ENCODE measurements around the gene OR9A2. TPM values are rescaled to one million over a fixed set of nuclear protein-coding genes. Genes with fewer than 3 reads are reported as not detected.
A peak's percentile ranks its signal among the peaks of the same experiment; 100 is the strongest.

Gene OR9A2
- total and polyA plus RNA-seq, 3 experiments from 2014 or later: not detected

DNA sequence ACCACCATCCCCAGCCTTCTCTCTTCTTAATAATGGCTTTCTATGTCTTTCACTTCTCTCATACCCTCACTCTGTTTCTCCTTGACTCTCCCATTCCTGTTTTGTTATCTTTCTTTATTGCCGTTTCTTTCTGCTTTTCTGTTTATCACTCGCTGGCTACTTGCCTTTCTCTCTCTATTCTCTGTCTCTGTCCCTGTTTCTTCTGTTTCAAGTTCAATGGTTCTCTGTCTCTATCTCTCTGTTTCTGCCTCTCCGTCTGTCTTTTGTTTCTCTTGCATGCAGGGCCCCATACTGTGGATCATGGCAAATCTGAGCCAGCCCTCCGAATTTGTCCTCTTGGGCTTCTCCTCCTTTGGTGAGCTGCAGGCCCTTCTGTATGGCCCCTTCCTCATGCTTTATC is 25.1 kb upstream of the OR9A2 start, which contains the start of gene OR6V1:
TSS of gene OR6V1 (plus strand) at position 301 of the 400 bp plus-strand sequence. CDS start at position 301, 0 bp downstream.
- DNase-seq: no peak
- peaks cover 11 to 47% of the 10 kb centered on the region in 2 donors for H3K27me3 Mint-ChIP-seq
- Histone ChIP-seq H3K4me1 (ENCODE audit: insufficient read depth, low read length) (no peaks in the 10 kb centered on the region), H3K36me3 (ENCODE audit: insufficient read depth, low read length) (no peaks in the 10 kb centered on the region), H3K27ac (ENCODE audit: low read depth, low read length) (no peak within 1 kb of the TSS), H3K9me3 (ENCODE audit: low read length) (no peaks in the 10 kb centered on the region), H3K4me3 (ENCODE audit: low read length) (no peak within 1 kb of the TSS), H3K27me3 (ENCODE audit: insufficient read depth, low read length, poor library complexity, severe bottlenecking) (no peaks in the 10 kb centered on the region)
- peaks cover 0 to 4% (median 0%) of the 10 kb centered on the region in 5 donors for H3K9me3 Mint-ChIP-seq
- peak within 1 kb of the TSS in 2 of 8 donors; percentile 17 to 54 for H3K27ac Mint-ChIP-seq
- POLR2A ChIA-PET: no interaction called here
- no peaks in the 10 kb centered on the region for H3K36me3 Mint-ChIP-seq
- CTCF ChIA-PET: no interaction called here
- H3K4me1 Mint-ChIP-seq: no peaks in the 10 kb centered on the region
- no peak within 1 kb of the TSS for H3K4me3 Mint-ChIP-seq

DNA sequence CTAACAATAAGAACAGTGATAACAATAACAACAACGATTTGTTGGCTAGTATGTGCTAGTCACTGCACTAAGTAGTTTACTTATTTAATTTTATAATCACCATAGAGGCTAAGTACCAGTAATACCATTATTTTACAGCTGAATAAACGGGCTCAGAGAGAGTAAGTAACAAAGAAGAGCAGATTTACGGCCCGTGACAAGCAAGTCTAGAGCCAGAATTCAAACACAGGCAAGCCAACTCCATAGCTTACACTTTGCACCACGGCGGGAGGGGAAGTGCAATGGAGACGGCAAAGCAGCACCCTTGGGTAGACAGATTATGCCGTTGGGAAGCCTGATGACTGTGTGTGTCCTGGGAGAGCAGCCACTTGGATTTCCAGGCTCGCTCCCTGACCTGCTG is 24.0 kb upstream of the OR9A2 start:
- DNase-seq: no peak
- Histone ChIP-seq H3K36me3 (ENCODE audit: insufficient read depth, low read length) (no peaks in the 10 kb centered on the region), H3K27me3 (ENCODE audit: insufficient read depth, low read length, poor library complexity, severe bottlenecking) (no peaks in the 10 kb centered on the region), H3K4me3 (ENCODE audit: low read length) (no peak overlapping the region), H3K4me1 (ENCODE audit: insufficient read depth, low read length) (no peaks in the 10 kb centered on the region), H3K9me3 (ENCODE audit: low read length) (no peaks in the 10 kb centered on the region), H3K27ac (ENCODE audit: low read depth, low read length) (no peak overlapping the region)
- POLR2A ChIA-PET: no interaction called here
- no peaks in the 10 kb centered on the region for H3K4me1 Mint-ChIP-seq
- H3K4me3 Mint-ChIP-seq: no peak overlapping the region
- peak overlapping the region in 1 of 8 donors; percentile 21 for H3K27ac Mint-ChIP-seq
- peaks cover 11 to 38% of the 10 kb centered on the region in 2 donors for H3K27me3 Mint-ChIP-seq
- CTCF ChIA-PET: no interaction called here
- H3K36me3 Mint-ChIP-seq: no peaks in the 10 kb centered on the region
- peaks cover 0 to 4% (median 0%) of the 10 kb centered on the region in 5 donors for H3K9me3 Mint-ChIP-seq

DNA sequence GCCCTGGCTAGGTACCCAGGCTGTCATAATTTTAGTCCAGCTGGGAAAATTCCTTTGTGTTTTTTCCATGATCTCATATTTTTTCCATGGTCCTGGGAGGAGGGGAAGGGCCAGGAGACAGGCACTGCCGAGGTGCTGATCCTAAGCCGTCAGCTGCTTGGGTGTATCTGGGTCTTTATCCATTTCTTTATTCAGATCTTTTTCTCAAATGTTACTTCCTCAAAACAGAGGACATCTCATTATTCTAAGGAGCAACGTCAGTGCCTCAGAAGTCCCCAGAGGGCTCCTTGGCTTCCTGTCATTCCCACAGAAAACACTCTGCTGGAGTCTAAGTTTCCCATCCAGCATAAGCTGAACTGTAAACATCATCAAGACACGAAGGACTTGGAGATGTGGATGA is 22.4 kb upstream of the OR9A2 start:
- peaks cover 0 to 1% (median 0%) of the 10 kb centered on the region in 5 donors for H3K9me3 Mint-ChIP-seq
- CTCF ChIA-PET: no interaction called here
- DNase-seq: no peak
- Histone ChIP-seq H3K9me3 (ENCODE audit: low read length) (no peaks in the 10 kb centered on the region), H3K27me3 (ENCODE audit: insufficient read depth, low read length, poor library complexity, severe bottlenecking) (no peaks in the 10 kb centered on the region), H3K36me3 (ENCODE audit: insufficient read depth, low read length) (no peaks in the 10 kb centered on the region), H3K4me1 (ENCODE audit: insufficient read depth, low read length) (no peaks in the 10 kb centered on the region), H3K27ac (ENCODE audit: low read depth, low read length) (no peak overlapping the region), H3K4me3 (ENCODE audit: low read length) (no peak overlapping the region)
- H3K27me3 Mint-ChIP-seq: peaks cover 9 to 31% of the 10 kb centered on the region in 2 donors
- POLR2A ChIA-PET: no interaction called here
- no peaks in the 10 kb centered on the region for H3K36me3 Mint-ChIP-seq
- no peak overlapping the region for H3K27ac Mint-ChIP-seq
- H3K4me3 Mint-ChIP-seq: no peak overlapping the region
- H3K4me1 Mint-ChIP-seq: no peaks in the 10 kb centered on the region

GRCh38 chr7:143048827-143049226 is 21.9 kb upstream of the OR9A2 start:
- no peaks in the 10 kb centered on the region for H3K9me3 ChIP-seq (ENCODE audit: low read length)
- DNase-seq: no peak
- Mint-ChIP-seq H3K4me3 (no peak overlapping the region), H3K27ac (no peak overlapping the region), H3K36me3 (no peaks in the 10 kb centered on the region), H3K9me3 (peaks cover 0 to 1% (median 0%) of the 10 kb centered on the region in 5 donors), H3K27me3 (peaks cover 9 to 27% of the 10 kb centered on the region in 2 donors), H3K4me1 (no peaks in the 10 kb centered on the region)
- POLR2A ChIA-PET: no interaction called here
- CTCF ChIA-PET: no interaction called here
- H3K36me3 ChIP-seq (ENCODE audit: insufficient read depth, low read length): no peaks in the 10 kb centered on the region
- no peak overlapping the region for H3K27ac ChIP-seq (ENCODE audit: low read depth, low read length)
- no peaks in the 10 kb centered on the region for H3K4me1 ChIP-seq (ENCODE audit: insufficient read depth, low read length)
- no peaks in the 10 kb centered on the region for H3K27me3 ChIP-seq (ENCODE audit: insufficient read depth, low read length, poor library complexity, severe bottlenecking)
- H3K4me3 ChIP-seq (ENCODE audit: low read length): no peak overlapping the region

DNA sequence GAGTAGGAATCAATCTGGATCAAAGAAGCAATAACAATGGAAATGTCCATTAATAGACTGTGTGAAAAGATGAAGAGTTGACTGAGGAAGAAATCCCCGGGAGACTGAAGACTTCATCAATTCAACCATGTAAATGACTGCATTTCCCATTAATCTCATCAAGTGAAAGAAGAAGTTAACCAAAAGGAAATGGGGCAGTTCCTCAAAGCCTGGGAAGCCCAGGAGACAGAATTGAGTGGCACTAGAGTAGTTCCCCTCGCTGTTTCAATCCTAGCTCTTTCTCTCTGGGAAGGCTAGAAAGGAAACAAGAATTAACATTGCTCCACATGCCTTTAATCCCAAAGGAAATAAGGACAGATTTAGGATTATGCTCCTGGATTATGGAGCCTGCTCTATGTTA is 20.4 kb upstream of the OR9A2 start:
- CTCF ChIA-PET: no interaction called here
- no peaks in the 10 kb centered on the region for H3K9me3 ChIP-seq (ENCODE audit: low read length)
- H3K27ac Mint-ChIP-seq: no peak overlapping the region

GRCh38 chr7:143046426-143046851 is 19.5 kb upstream of the OR9A2 start:
- Histone ChIP-seq H3K4me1 (ENCODE audit: insufficient read depth, low read length) (no peaks in the 10 kb centered on the region), H3K9me3 (ENCODE audit: low read length) (no peaks in the 10 kb centered on the region), H3K27ac (ENCODE audit: low read depth, low read length) (no peak overlapping the region), H3K4me3 (ENCODE audit: low read length) (no peak overlapping the region), H3K27me3 (ENCODE audit: insufficient read depth, low read length, poor library complexity, severe bottlenecking) (no peaks in the 10 kb centered on the region), H3K36me3 (ENCODE audit: insufficient read depth, low read length) (no peaks in the 10 kb centered on the region)
- H3K9me3 Mint-ChIP-seq: peaks cover 0 to 1% (median 0%) of the 10 kb centered on the region in 5 donors
- H3K4me1 Mint-ChIP-seq: no peaks in the 10 kb centered on the region
- no peaks in the 10 kb centered on the region for H3K36me3 Mint-ChIP-seq
- H3K27ac Mint-ChIP-seq: no peak overlapping the region
- no peak overlapping the region for H3K4me3 Mint-ChIP-seq
- no peak for DNase-seq
- POLR2A ChIA-PET: no interaction called here
- H3K27me3 Mint-ChIP-seq: peaks cover 9 to 29% of the 10 kb centered on the region in 2 donors
- CTCF ChIA-PET: interaction anchor here (0.5 kb wide), 1 partner anchor 23 kb away, joined by 3 read pairs; no protein-coding TSS in a partner anchor

More for the DNA sequence above, 20.4 kb upstream of the OR9A2 start:
- H3K27ac ChIP-seq (ENCODE audit: low read depth, low read length): no peak overlapping the region
- no peaks in the 10 kb centered on the region for H3K36me3 ChIP-seq (ENCODE audit: insufficient read depth, low read length)
- no peaks in the 10 kb centered on the region for H3K4me1 ChIP-seq (ENCODE audit: insufficient read depth, low read length)
- no peak overlapping the region for H3K4me3 ChIP-seq (ENCODE audit: low read length)
- POLR2A ChIA-PET: no interaction called here
- H3K27me3 ChIP-seq (ENCODE audit: insufficient read depth, low read length, poor library complexity, severe bottlenecking): no peaks in the 10 kb centered on the region
- peaks cover 0 to 1% (median 0%) of the 10 kb centered on the region in 5 donors for H3K9me3 Mint-ChIP-seq
- H3K4me3 Mint-ChIP-seq: no peak overlapping the region
- H3K27me3 Mint-ChIP-seq: peaks cover 9 to 27% of the 10 kb centered on the region in 2 donors
- DNase-seq: no peak
- no peaks in the 10 kb centered on the region for H3K4me1 Mint-ChIP-seq
- no peaks in the 10 kb centered on the region for H3K36me3 Mint-ChIP-seq

DNA sequence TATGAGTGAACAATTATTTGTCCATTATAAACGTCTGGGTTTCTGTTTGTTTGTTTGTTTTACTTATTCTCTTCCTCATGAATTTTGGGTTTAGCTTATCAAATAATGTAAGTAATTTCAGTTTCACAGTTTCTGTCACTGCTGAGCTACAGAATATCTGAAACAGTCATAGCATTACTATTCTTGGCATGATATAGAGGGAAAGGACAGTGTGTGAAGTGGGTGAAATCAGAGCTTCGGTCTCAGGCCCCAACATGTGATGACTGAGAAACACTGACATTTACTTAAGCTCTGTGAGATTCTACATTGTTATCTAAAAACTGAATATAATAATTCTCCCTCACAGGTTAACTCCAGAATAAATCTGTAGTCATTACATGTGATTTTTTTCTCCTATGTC is 16.5 kb upstream of the OR9A2 start:
- no peaks in the 10 kb centered on the region for H3K4me1 Mint-ChIP-seq
- POLR2A ChIA-PET: no interaction called here
- DNase-seq: no peak
- no peaks in the 10 kb centered on the region for H3K36me3 Mint-ChIP-seq
- CTCF ChIA-PET: no interaction called here
- H3K4me3 ChIP-seq (ENCODE audit: low read length): no peak overlapping the region
- no peaks in the 10 kb centered on the region for H3K9me3 ChIP-seq (ENCODE audit: low read length)
- H3K27ac Mint-ChIP-seq: no peak overlapping the region
- no peak overlapping the region for H3K4me3 Mint-ChIP-seq
- no peak overlapping the region for H3K27ac ChIP-seq (ENCODE audit: low read depth, low read length)
- H3K36me3 ChIP-seq (ENCODE audit: insufficient read depth, low read length): no peaks in the 10 kb centered on the region
- peaks cover 0 to 1% (median 0%) of the 10 kb centered on the region in 5 donors for H3K9me3 Mint-ChIP-seq
- H3K4me1 ChIP-seq (ENCODE audit: insufficient read depth, low read length): no peaks in the 10 kb centered on the region
- H3K27me3 ChIP-seq (ENCODE audit: insufficient read depth, low read length, poor library complexity, severe bottlenecking): no peaks in the 10 kb centered on the region
- H3K27me3 Mint-ChIP-seq: peaks cover 6 to 29% of the 10 kb centered on the region in 2 donors

DNA sequence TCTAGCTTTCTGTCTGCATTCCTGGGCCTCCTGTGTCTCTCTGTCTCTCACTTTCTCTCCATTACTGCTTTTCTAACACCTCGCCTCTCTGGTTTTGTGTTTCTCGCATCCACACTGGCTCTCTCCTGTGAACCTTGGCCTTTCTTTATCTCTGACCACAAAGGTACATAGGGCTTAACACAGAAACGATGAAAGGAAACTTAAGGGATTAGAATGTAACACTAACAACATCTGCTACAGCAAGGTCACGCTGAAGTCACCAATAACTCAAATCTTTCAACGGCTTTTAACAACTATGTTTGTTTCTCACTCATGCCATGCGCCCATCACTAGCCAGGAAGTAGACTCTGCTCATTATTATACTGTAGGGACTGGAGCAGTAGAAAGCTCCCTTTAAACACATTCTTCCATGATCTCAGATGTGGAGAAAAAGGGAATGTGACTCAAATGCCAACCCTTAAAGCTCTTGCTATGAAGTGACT is 15.9 kb upstream of the OR9A2 start:
- Histone ChIP-seq H3K27me3 (ENCODE audit: insufficient read depth, low read length, poor library complexity, severe bottlenecking) (no peaks in the 10 kb centered on the region), H3K36me3 (ENCODE audit: insufficient read depth, low read length) (no peaks in the 10 kb centered on the region), H3K4me3 (ENCODE audit: low read length) (no peak overlapping the region), H3K27ac (ENCODE audit: low read depth, low read length) (no peak overlapping the region), H3K4me1 (ENCODE audit: insufficient read depth, low read length) (no peaks in the 10 kb centered on the region), H3K9me3 (ENCODE audit: low read length) (no peaks in the 10 kb centered on the region)
- Mint-ChIP-seq H3K4me1 (no peaks in the 10 kb centered on the region), H3K9me3 (peaks cover 0 to 1% (median 0%) of the 10 kb centered on the region in 5 donors), H3K27me3 (peaks cover 4 to 29% of the 10 kb centered on the region in 2 donors), H3K36me3 (no peaks in the 10 kb centered on the region), H3K4me3 (no peak overlapping the region), H3K27ac (no peak overlapping the region)
- no peak for DNase-seq
- ChIA-PET CTCF (no interaction called here), POLR2A (no interaction called here)
